ENCODE data around the gene STAT4. TPM values are rescaled to one million over a fixed set of nuclear protein-coding genes. Genes with fewer than 3 reads are reported as not detected.

STAT4 gene
- total RNA-seq, 1 experiment from 2014 or later: 0.85 TPM

DNA sequence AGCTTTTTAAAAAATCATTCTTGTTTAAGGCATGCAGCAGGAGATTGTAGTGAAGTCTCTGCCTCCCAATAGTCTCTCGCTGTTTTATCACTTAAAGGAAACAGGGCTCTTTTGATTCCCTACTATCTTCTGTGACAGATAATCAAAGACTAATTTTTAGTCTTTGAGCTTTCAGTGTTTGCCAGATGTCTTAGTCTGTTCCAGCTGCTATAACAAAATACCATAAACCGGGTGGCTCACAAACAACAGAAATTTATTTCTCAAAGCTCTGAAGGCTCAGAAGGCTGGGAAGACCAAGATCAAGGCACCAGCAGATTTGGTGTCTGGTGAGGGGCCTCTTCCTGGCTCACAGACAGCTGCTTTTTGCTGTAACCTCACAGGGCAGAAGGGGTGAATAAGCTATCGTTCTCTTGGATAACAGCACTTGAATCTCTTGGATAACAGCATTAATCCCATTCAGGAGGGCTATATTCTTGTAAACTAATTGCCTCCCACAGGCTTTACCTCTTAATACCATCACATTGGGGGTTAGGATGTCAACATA is 37.8 kb upstream of the STAT4 start:
- no peaks in the 10 kb centered on the region for H3K4me1 Mint-ChIP-seq (ENCODE audit: low read depth, unreplicated experiment)
- no peaks in the 10 kb centered on the region for H3K27me3 Mint-ChIP-seq (ENCODE audit: unreplicated experiment)
- no peaks in the 10 kb centered on the region for H3K36me3 Mint-ChIP-seq (ENCODE audit: insufficient read depth, unreplicated experiment)
- TF ChIP-seq, protein P1, sequence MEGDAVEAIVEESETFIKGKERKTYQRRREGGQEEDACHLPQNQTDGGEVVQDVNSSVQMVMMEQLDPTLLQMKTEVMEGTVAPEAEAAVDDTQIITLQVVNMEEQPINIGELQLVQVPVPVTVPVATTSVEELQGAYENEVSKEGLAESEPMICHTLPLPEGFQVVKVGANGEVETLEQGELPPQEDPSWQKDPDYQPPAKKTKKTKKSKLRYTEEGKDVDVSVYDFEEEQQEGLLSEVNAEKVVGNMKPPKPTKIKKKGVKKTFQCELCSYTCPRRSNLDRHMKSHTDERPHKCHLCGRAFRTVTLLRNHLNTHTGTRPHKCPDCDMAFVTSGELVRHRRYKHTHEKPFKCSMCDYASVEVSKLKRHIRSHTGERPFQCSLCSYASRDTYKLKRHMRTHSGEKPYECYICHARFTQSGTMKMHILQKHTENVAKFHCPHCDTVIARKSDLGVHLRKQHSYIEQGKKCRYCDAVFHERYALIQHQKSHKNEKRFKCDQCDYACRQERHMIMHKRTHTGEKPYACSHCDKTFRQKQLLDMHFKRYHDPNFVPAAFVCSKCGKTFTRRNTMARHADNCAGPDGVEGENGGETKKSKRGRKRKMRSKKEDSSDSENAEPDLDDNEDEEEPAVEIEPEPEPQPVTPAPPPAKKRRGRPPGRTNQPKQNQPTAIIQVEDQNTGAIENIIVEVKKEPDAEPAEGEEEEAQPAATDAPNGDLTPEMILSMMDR (IDR thresholded peaks at IDR 0.05; ENCODE audit: unreplicated experiment): no peak
- intact Hi-C loops (cut with micrococcal nuclease; ENCODE audit: unreplicated experiment): no loop called here
- no peak for DNase-seq
- no peaks in the 10 kb centered on the region for H3K9me3 Mint-ChIP-seq (ENCODE audit: low read depth, unreplicated experiment)
- BruUV-seq (replicated peaks): no TSS peak
- CTCF ChIA-PET: no interaction called here
- H3K4me3 Mint-ChIP-seq (ENCODE audit: low read depth, unreplicated experiment): no peak overlapping the region
- no peak overlapping the region for H3K27ac Mint-ChIP-seq (ENCODE audit: unreplicated experiment)

DNA sequence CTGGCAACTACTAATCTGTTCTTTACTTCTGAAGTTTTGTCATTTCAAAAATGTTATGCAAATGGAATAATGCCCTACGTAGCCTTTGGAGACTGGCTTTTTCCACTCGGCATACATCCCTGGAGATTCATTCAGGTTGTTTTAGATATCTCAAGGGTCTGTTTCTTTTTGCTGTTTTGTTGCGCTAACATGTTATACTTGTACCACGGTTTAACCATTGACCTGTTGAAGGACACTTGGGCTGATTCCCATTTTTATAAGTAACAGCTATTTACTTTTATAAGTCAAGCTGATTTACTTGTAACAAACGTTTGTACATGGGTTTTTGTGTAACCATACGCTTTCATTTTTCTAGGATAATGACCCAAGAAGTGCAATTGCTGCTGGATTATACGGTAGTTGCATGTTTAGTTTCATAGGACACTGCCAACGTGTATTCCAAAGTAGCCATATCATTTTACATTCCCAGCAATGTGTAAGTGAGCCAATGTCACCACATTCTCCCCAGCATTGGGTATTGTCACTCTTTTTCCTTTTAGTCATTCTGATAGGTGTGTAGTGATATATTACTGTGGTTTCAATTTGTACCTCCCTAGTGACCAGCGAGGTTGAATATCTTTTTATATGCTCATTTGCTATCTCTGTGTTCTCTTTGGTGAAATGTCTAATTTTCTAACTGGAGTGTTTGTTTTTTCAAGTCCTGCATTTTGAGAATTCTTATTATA is 36.5 kb upstream of the STAT4 start:
- DNase-seq: no peak
- Mint-ChIP-seq H3K27ac (ENCODE audit: unreplicated experiment) (no peak overlapping the region), H3K4me1 (ENCODE audit: low read depth, unreplicated experiment) (no peaks in the 10 kb centered on the region), H3K4me3 (ENCODE audit: low read depth, unreplicated experiment) (no peak overlapping the region), H3K9me3 (ENCODE audit: low read depth, unreplicated experiment) (no peaks in the 10 kb centered on the region), H3K36me3 (ENCODE audit: insufficient read depth, unreplicated experiment) (no peaks in the 10 kb centered on the region), H3K27me3 (ENCODE audit: unreplicated experiment) (no peaks in the 10 kb centered on the region)
- TF ChIP-seq, protein P1 (IDR thresholded peaks at IDR 0.05; ENCODE audit: unreplicated experiment): no peak
- CTCF ChIA-PET: no interaction called here
- BruUV-seq (replicated peaks): no TSS peak
- intact Hi-C loops (cut with micrococcal nuclease; ENCODE audit: unreplicated experiment): no loop called here

DNA sequence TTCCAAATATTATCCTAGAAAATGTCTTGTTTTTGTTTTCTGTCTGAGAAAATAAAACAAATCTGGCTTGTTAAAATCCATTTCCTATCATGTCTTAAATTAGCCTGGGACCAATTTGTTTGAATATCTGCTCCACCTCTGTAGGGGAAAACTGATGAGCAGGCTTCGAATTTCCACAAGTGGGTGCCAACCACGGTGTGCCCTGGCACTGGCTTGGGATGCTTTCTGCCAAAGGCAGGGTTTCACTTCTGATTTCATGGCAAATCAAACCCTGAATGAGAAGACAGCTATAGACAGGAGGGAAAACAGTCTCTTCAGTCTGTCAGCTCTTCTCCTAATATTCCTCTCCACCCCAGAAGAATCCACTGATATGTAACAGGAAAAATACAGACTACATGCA is 33.7 kb upstream of the STAT4 start:
- no peak for DNase-seq
- Mint-ChIP-seq H3K36me3 (ENCODE audit: insufficient read depth, unreplicated experiment) (no peaks in the 10 kb centered on the region), H3K4me1 (ENCODE audit: low read depth, unreplicated experiment) (peaks cover 12% of the 10 kb centered on the region), H3K27me3 (ENCODE audit: unreplicated experiment) (no peaks in the 10 kb centered on the region), H3K9me3 (ENCODE audit: low read depth, unreplicated experiment) (no peaks in the 10 kb centered on the region), H3K4me3 (ENCODE audit: low read depth, unreplicated experiment) (no peak overlapping the region), H3K27ac (ENCODE audit: unreplicated experiment) (no peak overlapping the region)
- intact Hi-C loops (cut with micrococcal nuclease; ENCODE audit: unreplicated experiment): no loop called here
- CTCF ChIA-PET: no interaction called here
- TF ChIP-seq, protein P1 (IDR thresholded peaks at IDR 0.05; ENCODE audit: unreplicated experiment): no peak
- no TSS peak for BruUV-seq (replicated peaks)

DNA sequence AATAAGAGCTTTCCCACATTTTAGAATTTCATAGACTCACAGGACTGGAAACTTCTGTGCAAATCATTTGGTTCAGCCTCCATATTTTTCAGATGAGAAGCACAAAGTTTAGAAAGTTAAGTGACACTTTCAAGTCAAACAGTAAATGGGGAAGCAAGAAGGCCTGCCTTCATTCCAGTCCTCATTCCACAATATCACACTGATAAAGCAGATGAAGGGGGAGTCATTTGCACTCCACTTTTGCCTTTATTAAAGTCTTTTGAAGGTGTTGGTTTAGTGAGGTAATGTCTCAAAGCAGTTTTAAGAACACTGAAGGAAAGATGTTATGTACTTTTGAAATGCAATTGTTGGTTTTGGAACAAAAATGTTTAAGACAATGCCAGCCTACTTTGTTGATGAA is 32.7 kb upstream of the STAT4 start:
- BruUV-seq (replicated peaks): no TSS peak
- Mint-ChIP-seq H3K4me1 (ENCODE audit: low read depth, unreplicated experiment) (peaks cover 20% of the 10 kb centered on the region), H3K27ac (ENCODE audit: unreplicated experiment) (no peak overlapping the region), H3K4me3 (ENCODE audit: low read depth, unreplicated experiment) (no peak overlapping the region), H3K9me3 (ENCODE audit: low read depth, unreplicated experiment) (no peaks in the 10 kb centered on the region), H3K27me3 (ENCODE audit: unreplicated experiment) (no peaks in the 10 kb centered on the region), H3K36me3 (ENCODE audit: insufficient read depth, unreplicated experiment) (no peaks in the 10 kb centered on the region)
- DNase-seq: no peak
- TF ChIP-seq, protein P1 (IDR thresholded peaks at IDR 0.05; ENCODE audit: unreplicated experiment): no peak
- intact Hi-C loops (cut with micrococcal nuclease; ENCODE audit: unreplicated experiment): no loop called here
- CTCF ChIA-PET: no interaction called here
